Measurements from ENCODE around the gene CPLX3. TPM values are rescaled to one million over a fixed set of nuclear protein-coding genes. Genes with fewer than 3 reads are reported as not detected.

Gene CPLX3
- total RNA-seq, 4 donors from 2014 or later: 0.33 TPM; not detected in 3

- H3K4me1 ChIP-seq: peaks cover 8 to 11% (median 10%) of the 10 kb centered on the region in 4 donors
- 73% methylated on average over 3 of the region's 3 CpGs for WGBS
- no peak overlapping the region for H3K27ac ChIP-seq (replicated peaks in 1 of 4)
- H3K4me3 ChIP-seq: no peak overlapping the region
- no peak for DNase-seq (ENCODE audit: extremely low spot score)
- intact Hi-C loops (cut with DNase I): no loop called here
- TF ChIP-seq, protein P1, sequence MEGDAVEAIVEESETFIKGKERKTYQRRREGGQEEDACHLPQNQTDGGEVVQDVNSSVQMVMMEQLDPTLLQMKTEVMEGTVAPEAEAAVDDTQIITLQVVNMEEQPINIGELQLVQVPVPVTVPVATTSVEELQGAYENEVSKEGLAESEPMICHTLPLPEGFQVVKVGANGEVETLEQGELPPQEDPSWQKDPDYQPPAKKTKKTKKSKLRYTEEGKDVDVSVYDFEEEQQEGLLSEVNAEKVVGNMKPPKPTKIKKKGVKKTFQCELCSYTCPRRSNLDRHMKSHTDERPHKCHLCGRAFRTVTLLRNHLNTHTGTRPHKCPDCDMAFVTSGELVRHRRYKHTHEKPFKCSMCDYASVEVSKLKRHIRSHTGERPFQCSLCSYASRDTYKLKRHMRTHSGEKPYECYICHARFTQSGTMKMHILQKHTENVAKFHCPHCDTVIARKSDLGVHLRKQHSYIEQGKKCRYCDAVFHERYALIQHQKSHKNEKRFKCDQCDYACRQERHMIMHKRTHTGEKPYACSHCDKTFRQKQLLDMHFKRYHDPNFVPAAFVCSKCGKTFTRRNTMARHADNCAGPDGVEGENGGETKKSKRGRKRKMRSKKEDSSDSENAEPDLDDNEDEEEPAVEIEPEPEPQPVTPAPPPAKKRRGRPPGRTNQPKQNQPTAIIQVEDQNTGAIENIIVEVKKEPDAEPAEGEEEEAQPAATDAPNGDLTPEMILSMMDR (IDR thresholded peaks at IDR 0.05): no peak
- TF ChIP-seq POLR2AphosphoS5 (IDR thresholded peaks at IDR 0.05) (no peak), EP300 (IDR thresholded peaks at IDR 0.05) (no peak), POLR2A (IDR thresholded peaks at IDR 0.05; ENCODE audit: low read depth) (no peak)
- no peaks in the 10 kb centered on the region for H3K9me3 ChIP-seq
- H3K27me3 ChIP-seq: peaks cover 0 to 39% (median 15%) of the 10 kb centered on the region in 4 donors
- H3K36me3 ChIP-seq: no peaks in the 10 kb centered on the region
Measured at GRCh38 chr15:74829486-74829885, 3.1 kb downstream of the CPLX3 start.

DNA sequence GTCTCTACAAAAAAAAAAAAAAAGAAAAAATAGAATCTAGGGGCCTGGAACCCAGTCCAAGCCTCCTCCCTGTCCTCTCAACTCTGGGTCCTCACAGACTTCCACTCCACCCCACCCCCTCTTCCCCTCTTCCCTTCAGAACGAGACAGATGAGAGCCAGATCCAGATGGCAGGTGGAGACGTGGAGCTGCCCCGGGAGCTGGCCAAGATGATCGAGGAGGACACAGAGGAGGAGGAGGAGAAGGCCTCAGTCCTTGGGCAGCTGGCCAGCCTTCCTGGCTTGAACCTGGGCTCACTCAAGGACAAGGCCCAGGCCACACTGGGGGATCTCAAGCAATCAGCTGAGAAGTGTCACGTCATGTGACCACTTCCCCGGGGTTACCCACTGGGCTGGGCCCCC is 3.6 kb downstream of the CPLX3 start:
- intact Hi-C loops (cut with DNase I): no loop called here
- Histone ChIP-seq H3K4me1 (peaks cover 8 to 11% (median 10%) of the 10 kb centered on the region in 4 donors), H3K4me3 (no peak overlapping the region), H3K27me3 (peaks cover 0 to 37% (median 15%) of the 10 kb centered on the region in 4 donors), H3K36me3 (no peaks in the 10 kb centered on the region), H3K27ac (replicated peaks in 1 of 4) (no peak overlapping the region), H3K9me3 (no peaks in the 10 kb centered on the region)
- TF ChIP-seq, protein P1 (IDR thresholded peaks at IDR 0.05): no peak
- TF ChIP-seq POLR2A (IDR thresholded peaks at IDR 0.05; ENCODE audit: low read depth) (no peak), POLR2AphosphoS5 (IDR thresholded peaks at IDR 0.05) (no peak), EP300 (IDR thresholded peaks at IDR 0.05) (no peak)
- WGBS: 64% methylated on average over 5 of the region's 6 CpGs
- no peak for DNase-seq (ENCODE audit: extremely low spot score)

DNA sequence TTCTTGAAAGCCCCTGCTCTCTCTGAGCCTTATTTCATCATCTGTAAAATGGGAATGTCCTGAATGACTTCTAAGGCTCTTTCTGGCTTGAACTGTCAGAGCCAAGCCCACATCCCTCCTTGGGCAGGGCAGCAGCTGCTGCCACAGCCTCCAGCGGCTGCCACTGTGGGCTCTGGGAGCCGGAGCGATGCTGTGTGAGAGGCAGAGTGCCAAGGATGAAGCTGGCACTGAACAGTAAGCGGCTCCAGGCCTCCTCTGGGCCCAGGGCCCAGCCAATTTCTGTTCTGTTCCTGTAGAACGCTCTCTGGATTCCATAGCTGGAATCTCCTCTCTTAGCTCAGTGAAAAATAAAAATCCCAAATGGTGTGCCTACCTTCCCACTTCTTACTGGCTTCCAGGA is 4.4 kb downstream of the CPLX3 start:
- intact Hi-C loops (cut with DNase I): no loop called here
- H3K27ac ChIP-seq (replicated peaks in 1 of 4): no peak overlapping the region
- WGBS: 77% methylated on average over 5 of the region's 5 CpGs
- H3K4me1 ChIP-seq: peaks cover 8 to 11% (median 10%) of the 10 kb centered on the region in 4 donors
- DNase-seq (ENCODE audit: extremely low spot score): no peak
- H3K9me3 ChIP-seq: no peaks in the 10 kb centered on the region
- no peak overlapping the region for H3K4me3 ChIP-seq
- H3K27me3 ChIP-seq: peaks cover 0 to 29% (median 15%) of the 10 kb centered on the region in 4 donors
- TF ChIP-seq POLR2A (IDR thresholded peaks at IDR 0.05; ENCODE audit: low read depth) (no peak), EP300 (IDR thresholded peaks at IDR 0.05) (no peak), POLR2AphosphoS5 (IDR thresholded peaks at IDR 0.05) (no peak)
- TF ChIP-seq, protein P1 (IDR thresholded peaks at IDR 0.05): no peak
- peaks cover 0 to 5% (median 3%) of the 10 kb centered on the region in 4 donors for H3K36me3 ChIP-seq

DNA sequence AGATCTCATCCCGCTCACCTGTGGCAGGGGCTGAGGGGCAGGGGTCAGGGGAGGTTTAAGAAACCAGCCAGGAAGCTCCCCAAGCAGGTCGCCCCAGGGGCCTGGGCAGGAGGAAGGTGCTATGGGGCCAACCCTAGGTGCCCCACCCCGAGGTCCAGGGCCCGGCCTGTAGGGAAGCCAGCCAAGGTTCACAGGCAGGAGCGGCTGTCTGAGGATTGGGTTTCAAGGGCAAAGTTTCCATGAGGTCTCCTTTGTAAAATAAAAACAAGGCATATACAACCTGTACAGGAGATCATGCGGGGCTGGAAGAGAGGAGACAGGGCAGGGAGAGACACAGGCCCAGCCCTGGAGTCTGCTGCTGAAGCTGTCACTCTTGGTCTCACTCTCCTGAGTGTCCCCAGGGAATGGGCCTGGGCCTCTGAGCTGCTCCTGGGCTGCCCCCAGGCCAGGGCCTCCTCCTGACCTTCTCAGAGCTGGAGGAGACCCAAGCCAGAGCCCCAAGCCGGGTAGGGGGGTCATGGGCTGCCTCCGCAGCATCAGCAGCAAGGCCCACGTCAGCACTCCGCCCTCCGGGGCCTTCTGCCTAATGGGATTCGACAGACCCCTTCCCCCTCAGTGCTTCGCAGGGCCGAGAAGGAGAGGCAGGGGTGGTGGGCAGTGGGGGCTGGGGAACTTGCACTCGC is 5.5 kb downstream of the CPLX3 start:
- intact Hi-C loops (cut with DNase I): no loop called here
- peaks cover 0 to 10% (median 2%) of the 10 kb centered on the region in 4 donors for H3K4me1 ChIP-seq
- H3K9me3 ChIP-seq: no peaks in the 10 kb centered on the region
- no peak overlapping the region for H3K4me3 ChIP-seq
- no peak for DNase-seq (ENCODE audit: extremely low spot score)
- TF ChIP-seq POLR2AphosphoS5 (IDR thresholded peaks at IDR 0.05) (no peak), EP300 (IDR thresholded peaks at IDR 0.05) (no peak), POLR2A (IDR thresholded peaks at IDR 0.05; ENCODE audit: low read depth) (no peak)
- TF ChIP-seq, protein P1 (IDR thresholded peaks at IDR 0.05): no peak
- H3K27ac ChIP-seq (replicated peaks in 1 of 4): no peak overlapping the region
- peaks cover 1 to 14% (median 13%) of the 10 kb centered on the region in 4 donors for H3K36me3 ChIP-seq
- H3K27me3 ChIP-seq: peaks cover 0 to 18% (median 7%) of the 10 kb centered on the region in 4 donors
- WGBS: 92% methylated on average over 8 of the region's 15 CpGs

All from esophagus muscularis mucosa (tissue), 4 donors.